C4-2B (cell line): Measurements from ENCODE around the gene PAM.

Experiments used
- CTCF ChIP-seq: fragments of 450-650 bp; conservative IDR thresholded peaks from 2 replicates; pipeline ENCODE4 v1.5.1; 2017; ENCODE audit warnings: mild to moderate bottlenecking
- ZFX ChIP-seq: fragments of 450-650 bp; IDR thresholded peaks from 2 replicates; pipeline ENCODE4 v1.6.1; 2017

GRCh38 chr5:102819634-102820033 is 64.5 kb downstream of the PAM start:
- TF ChIP-seq CTCF (no peak), ZFX (no peak)
